GM19463 (cell line): ENCODE results near the gene PCDHGB7.
"Not testable (repeated sequence)": the region's sequence is repeated elsewhere in the genome, so short reads cannot be mapped to it uniquely, and the experiment has no call there.

Source experiments
- ATAC-seq: cut with Tn5 transposase; IDR thresholded peaks from one replicate; pipeline ENCODE4 v1.9.1; 2021; ENCODE audit warnings: mild to moderate bottlenecking, moderate library complexity; ENCODE audit not compliant: unreplicated experiment

PCDHGB7 gene

DNA sequence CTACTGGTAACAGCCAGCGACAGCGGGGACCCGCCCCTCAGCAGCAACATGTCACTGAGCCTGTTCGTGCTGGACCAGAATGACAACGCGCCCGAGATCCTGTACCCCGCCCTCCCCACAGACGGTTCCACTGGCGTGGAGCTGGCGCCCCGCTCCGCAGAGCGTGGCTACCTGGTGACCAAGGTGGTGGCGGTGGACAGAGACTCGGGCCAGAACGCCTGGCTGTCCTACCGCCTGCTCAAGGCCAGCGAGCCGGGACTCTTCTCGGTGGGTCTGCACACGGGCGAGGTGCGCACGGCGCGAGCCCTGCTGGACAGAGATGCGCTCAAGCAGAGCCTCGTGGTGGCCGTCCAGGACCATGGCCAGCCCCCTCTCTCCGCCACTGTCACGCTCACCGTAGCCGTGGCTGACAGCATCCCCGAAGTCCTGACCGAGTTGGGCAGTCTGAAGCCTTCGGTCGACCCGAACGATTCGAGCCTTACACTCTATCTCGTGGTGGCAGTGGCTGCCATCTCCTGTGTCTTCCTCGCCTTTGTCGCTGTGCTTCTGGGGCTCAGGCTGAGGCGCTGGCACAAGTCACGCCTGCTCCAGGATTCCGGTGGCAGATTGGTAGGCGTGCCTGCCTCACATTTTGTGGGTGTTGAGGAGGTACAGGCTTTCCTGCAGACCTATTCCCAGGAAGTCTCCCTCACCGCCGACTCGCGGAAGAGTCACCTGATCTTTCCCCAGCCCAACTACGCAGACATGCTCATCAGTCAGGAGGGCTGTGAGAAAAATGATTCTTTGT, 22.9 kb upstream of the PCDHGB7 start:
- not testable (repeated sequence) for ATAC-seq

DNA sequence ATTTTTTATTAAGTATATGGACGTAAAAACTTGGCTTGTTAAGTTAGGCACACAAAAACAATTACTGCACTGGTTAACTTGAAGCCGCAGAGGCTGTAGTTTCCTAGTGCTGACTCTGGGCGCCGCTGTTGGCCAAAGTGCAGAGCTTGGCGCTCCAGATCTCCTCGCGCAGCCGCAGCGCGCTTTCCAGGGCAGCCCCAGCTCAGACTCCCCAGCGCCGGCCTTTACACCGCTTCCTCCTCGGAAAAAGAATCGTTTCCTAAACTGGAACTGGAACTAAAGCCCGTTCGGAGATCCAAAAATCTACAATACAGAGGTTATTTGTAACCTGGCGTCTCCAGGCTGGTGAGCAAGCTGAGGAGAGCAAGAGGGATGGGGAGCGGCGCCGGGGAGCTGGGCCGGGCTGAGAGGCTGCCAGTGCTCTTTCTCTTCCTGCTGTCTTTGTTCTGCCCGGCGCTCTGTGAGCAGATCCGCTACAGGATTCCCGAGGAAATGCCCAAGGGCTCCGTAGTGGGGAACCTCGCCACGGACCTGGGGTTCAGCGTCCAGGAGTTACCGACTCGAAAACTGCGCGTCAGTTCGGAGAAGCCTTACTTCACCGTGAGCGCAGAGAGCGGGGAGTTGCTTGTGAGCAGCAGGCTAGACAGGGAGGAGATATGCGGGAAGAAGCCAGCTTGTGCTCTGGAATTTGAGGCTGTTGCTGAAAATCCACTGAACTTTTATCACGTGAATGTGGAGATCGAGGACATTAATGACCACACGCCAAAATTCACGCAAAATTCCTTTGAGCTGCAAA, 19.5 kb upstream of the PCDHGB7 start, which contains the start of gene PCDHGB5:
TSS of gene PCDHGB5 (plus strand) at position 192 of the 796 bp plus-strand sequence. CDS start at position 373, 181 bp downstream.
- ATAC-seq = peak; percentile 99

DNA sequence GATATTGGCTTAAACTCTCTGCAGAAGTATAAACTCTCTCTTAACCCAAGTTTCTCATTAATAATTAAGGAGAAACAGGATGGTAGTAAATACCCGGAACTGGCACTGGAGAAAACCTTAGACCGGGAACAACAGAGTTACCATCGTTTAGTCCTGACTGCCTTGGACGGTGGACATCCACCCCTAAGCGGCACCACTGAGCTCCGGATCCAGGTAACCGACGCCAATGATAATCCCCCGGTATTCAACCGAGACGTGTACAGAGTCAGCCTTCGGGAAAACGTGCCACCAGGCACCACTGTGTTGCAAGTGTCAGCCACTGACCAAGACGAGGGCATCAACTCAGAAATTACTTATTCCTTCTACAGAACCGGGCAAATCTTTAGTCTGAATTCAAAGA, 18.9 kb upstream of the PCDHGB7 start:
- ATAC-seq = no peak

DNA sequence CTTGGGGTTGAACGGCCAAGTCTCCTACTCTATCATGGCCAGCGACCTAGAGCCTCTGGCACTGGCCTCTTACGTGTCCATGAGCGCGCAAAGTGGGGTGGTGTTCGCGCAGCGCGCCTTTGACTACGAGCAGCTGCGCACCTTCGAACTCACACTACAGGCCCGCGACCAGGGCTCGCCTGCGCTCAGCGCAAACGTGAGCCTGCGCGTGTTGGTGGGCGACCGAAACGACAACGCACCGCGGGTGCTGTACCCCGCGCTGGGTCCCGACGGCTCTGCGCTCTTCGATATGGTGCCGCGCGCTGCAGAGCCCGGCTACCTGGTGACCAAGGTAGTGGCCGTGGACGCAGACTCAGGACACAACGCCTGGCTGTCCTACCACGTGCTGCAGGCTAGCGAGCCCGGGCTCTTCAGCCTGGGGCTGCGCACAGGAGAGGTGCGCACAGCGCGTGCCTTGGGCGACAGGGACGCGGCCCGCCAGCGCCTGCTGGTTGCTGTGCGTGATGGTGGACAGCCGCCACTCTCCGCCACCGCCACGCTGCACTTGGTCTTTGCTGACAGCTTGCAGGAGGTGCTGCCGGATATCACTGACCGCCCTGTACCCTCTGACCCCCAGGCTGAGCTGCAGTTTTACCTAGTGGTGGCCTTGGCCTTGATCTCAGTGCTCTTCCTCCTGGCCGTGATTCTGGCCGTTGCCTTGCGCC, 17.8 kb upstream of the PCDHGB7 start:
- ATAC-seq = no peak

DNA sequence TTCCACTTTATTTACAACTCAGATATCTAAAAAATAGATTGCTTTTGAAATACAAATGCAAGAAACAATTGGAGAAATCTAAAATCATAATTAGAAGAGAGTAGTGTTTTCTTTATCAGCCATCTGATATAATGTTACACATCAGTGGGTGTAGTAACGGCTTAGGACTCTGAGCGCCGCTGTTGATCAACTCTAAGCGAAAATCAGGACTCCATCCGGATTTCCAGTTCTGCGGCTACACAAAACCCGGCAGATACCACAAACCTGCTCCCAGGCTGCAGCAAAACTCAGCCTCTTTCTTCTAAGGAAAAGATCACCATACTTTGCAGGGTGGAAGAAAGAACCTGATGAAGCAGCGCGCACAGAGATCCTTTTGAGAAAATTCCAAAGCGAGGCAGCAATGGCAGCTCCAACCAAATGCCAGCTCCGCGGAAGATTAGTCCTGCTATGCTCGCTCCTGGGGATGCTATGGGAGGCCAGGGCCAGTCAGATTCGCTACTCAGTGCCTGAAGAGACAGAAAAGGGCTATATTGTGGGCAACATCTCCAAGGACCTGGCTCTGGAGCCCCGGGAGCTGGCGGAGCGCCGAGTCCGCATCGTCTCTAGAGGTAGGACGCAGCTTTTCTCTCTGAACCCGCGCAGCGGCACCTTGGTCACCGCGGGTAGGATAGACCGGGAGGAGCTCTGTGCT, 14.8 kb upstream of the PCDHGB7 start, which contains the start of gene PCDHGA9:
TSS of gene PCDHGA9 (plus strand) at position 226 of the 691 bp plus-strand sequence. CDS start at position 401, 175 bp downstream.
- ATAC-seq = no peak

DNA sequence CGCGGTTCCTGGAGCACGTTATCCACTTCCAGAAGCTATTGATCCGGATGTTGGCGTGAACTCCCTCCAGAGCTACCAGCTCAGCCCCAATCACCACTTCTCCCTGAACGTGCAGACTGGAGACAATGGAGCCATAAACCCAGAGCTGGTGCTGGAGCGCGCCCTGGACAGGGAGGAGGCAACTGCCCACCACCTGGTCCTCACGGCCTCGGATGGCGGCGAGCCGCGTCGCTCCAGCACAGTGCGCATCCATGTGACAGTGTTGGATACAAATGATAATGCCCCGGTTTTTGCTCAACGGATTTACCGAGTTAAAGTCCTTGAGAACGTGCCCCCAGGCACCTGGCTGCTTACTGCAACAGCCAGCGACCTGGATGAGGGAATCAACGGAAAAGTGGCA, 14.1 kb upstream of the PCDHGB7 start:
- ATAC-seq = no peak

DNA sequence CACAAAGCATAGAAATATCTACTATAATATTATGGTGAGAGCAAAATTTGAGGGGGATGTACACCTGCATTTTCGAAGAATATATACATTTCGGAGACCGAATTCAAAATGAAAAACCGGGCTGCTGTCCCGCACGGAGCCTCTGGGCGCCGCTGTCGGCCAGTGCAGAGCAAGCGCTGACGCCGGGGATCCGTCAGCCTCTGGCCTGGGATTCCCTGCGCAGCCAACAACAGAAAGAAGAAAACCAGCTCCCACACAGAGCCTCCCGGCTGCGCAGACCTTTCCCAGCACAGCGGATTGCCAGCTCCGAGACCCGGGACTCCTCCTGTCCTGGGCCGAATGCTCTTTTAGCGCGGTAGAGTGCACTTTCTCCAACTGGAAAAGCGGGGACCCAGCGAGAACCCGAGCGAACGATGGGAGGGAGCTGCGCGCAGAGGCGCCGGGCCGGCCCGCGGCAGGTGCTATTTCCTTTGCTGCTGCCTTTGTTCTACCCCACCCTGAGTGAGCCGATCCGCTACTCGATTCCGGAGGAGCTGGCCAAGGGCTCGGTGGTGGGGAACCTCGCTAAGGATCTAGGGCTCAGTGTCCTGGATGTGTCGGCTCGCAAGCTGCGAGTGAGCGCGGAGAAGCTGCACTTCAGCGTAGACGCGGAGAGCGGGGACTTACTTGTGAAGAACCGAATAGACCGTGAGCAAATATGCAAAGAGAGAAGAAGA, 9.5 kb upstream of the PCDHGB7 start, which contains the start of gene PCDHGB6:
TSS of gene PCDHGB6 (plus strand) at position 232 of the 716 bp plus-strand sequence. CDS start at position 414, 182 bp downstream.
- ATAC-seq = peak; percentile 85

DNA sequence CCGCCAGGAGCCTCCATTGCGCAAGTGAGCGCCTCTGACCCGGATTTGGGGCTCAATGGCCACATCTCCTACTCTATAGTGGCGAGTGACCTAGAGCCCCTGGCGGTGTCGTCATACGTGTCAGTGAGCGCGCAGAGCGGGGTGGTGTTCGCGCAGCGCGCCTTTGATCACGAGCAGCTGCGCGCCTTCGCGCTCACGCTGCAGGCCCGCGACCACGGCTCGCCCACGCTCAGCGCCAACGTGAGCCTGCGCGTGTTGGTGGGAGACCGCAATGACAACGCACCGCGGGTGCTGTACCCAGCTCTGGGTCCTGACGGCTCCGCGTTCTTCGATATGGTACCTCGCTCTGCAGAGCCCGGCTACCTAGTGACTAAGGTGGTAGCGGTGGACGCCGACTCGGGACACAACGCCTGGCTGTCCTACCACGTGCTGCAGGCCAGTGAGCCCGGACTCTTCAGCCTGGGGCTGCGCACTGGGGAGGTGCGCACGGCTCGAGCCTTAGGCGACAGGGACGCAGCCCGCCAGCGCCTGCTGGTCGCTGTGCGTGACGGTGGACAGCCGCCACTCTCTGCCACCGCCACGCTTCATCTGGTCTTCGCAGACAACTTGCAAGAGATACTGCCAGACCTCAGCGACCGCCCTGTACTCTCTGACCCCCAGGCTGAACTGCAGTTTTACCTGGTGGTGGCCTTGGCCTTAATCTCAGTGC, 7.7 kb upstream of the PCDHGB7 start:
- no peak for ATAC-seq

DNA sequence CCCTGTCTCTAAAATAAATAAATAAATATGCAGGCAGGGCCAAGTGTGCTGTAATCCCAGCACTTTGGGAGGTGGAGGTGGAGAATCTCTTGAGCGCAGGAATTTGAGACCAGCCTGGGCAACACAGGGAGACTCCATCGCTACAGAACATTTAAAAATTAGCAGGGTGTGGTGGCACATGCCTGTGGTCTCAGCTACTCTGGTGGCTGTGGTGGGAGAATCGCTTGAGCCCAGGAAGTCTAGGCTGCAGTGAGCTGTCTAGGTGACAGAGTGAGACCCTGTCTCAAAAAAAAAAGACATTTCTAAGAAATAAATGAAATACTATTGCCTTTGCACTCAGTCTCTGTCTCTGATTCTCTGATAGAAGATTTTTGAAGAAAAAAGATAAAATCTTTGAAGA, 5.9 kb upstream of the PCDHGB7 start:
- ATAC-seq = no peak

DNA sequence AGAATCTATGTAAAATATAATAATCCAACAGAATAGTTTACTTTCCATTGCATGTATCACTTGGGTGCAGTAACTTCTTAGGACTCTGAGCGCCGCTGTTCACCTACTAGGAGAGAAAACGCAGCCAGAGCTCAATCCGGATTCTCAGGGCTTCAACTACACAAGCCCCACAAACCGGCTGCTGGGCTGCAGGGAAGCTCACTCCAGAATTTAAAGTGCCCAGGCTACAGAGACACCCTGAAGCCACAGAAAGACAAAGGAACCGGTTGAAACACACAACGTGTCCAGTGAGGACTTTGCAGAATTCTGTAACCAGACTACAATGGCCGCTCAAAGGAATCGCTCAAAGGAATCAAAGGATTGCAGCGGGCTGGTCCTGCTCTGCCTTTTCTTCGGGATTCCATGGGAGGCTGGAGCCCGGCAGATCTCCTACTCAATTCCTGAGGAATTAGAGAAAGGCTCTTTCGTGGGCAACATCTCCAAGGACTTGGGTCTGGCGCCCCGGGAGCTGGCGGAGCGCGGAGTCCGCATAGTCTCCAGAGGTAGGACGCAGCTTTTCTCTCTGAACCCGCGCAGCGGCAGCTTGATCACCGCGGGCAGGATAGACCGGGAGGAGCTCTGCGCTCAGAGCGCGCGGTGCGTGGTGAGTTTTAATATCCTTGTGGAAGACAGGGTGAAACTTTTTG, 4.5 kb upstream of the PCDHGB7 start, which contains the start of gene PCDHGA10:
TSS of gene PCDHGA10 (plus strand) at position 134 of the 686 bp plus-strand sequence. CDS start at position 323, 189 bp downstream.
- ATAC-seq = peak; percentile 71

DNA sequence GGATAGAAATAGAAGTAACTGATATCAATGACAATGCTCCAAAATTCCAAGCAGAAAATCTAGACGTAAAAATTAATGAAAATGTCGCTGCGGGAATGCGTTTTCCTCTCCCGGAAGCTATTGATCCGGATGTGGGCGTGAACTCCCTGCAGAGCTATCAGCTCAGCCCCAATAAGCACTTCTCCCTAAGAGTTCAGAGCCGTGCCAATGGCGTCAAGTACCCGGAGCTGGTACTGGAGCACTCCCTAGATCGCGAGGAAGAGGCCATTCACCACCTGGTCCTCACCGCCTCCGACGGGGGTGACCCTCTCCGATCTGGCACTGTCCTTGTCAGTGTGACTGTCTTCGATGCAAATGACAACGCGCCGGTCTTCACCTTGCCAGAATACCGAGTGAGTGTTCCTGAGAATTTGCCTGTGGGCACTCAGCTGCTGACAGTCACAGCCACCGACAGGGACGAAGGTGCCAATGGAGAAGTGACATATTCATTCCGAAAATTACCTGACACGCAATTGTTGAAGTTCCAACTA, 3.9 kb upstream of the PCDHGB7 start:
- no peak for ATAC-seq

DNA sequence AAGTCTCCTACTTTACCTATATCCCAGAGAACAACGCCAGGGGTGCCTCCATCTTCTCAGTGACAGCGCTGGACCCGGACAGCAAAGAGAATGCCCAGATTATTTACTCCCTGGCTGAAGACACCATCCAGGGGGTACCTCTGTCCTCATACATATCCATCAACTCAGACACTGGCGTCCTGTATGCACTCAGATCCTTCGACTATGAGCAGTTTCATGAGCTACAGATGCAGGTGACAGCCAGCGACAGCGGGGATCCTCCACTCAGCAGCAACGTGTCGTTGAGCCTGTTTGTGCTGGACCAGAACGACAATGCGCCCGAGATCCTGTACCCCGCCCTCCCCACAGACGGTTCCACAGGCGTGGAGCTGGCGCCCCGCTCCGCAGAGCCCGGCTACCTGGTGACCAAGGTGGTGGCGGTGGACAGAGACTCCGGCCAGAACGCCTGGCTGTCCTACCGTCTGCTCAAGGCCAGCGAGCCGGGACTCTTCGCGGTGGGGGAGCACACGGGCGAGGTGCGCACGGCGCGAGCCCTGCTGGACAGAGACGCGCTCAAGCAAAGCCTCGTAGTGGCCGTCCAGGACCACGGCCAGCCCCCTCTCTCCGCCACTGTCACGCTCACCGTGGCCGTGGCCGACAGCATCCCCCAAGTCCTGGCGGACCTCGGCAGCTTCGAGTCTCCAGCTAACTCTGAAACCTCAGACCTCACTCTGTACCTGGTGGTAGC, 2.8 kb upstream of the PCDHGB7 start:
- ATAC-seq = not testable (repeated sequence)

DNA sequence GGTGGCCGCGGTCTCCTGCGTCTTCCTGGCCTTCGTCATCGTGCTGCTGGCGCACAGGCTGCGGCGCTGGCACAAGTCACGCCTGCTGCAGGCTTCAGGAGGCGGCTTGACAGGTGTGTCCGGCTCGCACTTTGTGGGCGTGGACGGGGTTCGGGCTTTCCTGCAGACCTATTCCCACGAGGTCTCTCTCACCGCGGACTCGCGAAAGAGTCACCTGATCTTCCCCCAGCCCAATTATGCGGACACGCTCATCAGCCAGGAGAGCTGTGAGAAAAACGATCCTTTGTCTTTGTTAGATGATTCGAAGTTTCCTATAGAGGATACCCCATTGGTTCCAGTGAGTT, 2.2 kb upstream of the PCDHGB7 start:
- not testable (repeated sequence) for ATAC-seq

DNA sequence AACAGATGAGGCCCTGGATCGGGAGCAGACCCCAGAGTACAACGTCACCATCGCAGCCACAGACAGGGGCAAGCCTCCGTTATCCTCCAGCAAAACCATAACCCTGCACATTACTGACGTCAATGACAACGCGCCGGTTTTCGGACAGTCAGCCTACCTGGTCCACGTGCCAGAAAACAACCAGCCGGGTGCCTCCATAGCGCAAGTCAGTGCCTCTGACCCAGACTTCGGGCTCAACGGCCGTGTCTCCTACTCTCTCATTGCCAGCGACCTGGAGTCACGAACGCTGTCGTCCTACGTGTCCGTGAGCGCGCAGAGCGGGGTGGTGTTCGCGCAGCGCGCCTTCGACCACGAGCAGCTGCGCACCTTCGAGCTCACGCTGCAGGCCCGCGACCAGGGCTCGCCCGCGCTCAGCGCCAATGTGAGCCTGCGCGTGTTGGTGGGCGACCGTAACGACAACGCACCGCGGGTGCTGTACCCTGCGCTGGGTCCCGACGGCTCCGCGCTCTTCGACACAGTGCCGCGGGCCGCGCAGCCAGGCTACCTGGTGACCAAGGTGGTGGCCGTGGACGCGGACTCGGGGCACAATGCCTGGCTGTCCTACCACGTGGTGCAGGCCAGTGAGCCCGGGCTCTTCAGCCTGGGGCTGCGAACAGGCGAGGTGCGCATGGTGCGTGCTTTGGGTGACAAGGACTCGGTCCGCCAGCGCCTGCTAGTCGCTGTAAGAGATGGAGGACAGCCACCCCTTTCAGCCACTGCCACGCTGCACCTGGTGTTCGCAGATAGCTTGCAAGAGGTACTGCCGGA, 1.8 kb downstream of the PCDHGB7 start:
- no peak for ATAC-seq

DNA sequence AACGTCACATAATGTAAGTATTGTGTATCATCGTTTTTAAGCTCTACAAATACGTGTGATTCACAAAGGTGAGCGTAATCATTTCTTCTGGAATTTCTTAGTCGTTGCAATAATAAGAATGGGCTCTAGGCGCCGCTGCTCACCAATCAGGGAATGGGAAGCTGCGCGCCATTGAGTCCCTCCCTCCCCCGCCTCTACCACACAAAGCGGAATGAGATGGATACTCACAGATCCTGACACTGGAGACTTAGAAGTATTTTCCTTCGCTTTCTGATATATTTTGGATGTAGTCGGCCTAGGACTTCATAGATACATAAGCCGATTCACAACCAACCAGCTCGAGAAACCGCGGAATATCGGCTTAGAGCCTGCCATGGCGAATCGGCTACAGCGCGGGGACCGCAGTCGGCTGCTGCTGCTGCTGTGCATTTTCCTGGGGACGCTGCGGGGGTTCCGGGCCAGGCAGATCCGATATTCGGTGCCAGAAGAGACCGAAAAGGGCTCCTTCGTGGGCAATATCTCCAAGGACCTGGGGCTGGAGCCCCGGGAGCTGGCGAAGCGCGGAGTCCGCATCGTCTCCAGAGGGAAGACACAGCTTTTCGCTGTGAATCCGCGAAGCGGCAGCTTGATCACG, 3.5 kb downstream of the PCDHGB7 start, which contains the start of gene PCDHGA11:
TSS of gene PCDHGA11 (plus strand) at position 197 of the 634 bp plus-strand sequence. CDS start at position 374, 177 bp downstream.
- peak; percentile 51 for ATAC-seq

DNA sequence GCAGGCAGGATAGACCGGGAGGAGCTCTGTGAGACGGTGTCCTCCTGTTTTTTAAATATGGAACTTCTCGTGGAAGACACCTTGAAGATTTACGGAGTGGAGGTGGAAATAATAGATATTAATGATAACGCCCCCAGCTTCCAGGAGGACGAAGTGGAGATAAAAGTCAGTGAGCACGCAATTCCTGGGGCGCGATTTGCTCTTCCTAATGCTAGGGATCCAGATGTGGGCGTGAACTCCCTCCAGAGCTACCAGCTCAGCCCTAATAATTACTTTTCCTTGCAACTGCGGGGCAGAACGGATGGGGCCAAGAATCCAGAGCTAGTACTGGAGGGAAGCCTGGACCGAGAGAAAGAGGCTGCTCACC, 4.0 kb downstream of the PCDHGB7 start:
- ATAC-seq = no peak
